HepG2 (cell line): Measurements from ENCODE around the gene AGAP3. TPM values are rescaled to one million over a fixed set of nuclear protein-coding genes. Genes with fewer than 3 reads are reported as not detected.

Experiments
- FOXA3 ChIP-seq: IDR thresholded peaks from 2 replicates; pipeline ENCODE4 v1.6.1; 2016; ENCODE audit warnings: missing genetic modification reagents, missing compliant biosample characterization
- MTF1 ChIP-seq: sonication (generic); formaldehyde crosslinking; IDR thresholded peaks from 2 replicates; pipeline ENCODE4 v1.5.0; 2020; ENCODE audit warnings: missing genetic modification reagents
- SALL1 ChIP-seq: sonication (generic); formaldehyde crosslinking; IDR thresholded peaks from 2 replicates; pipeline ENCODE4 v1.8.0; 2022; ENCODE audit warnings: mild to moderate bottlenecking, missing genetic modification reagents
- SAP130 ChIP-seq: IDR thresholded peaks from 2 replicates; pipeline ENCODE4 v1.6.1; 2016; ENCODE audit warnings: low read depth
- ZNF20 ChIP-seq: sonication (generic); formaldehyde crosslinking; IDR thresholded peaks from 2 replicates; pipeline ENCODE4 v1.4.0; 2020; ENCODE audit warnings: mild to moderate bottlenecking, moderate library complexity, missing genetic modification reagents
- polyA plus RNA-seq, 8 experiments: library from polyadenylated mRNA; depleted of rRNA in 3 of 8; stranded (reverse) in 7 of 8; unstranded in 1 of 8; fragments of >200 nt; fragmentation: Illumina TruSeq in 4 of 8; extraction: Trizol in 4 of 8; gene quantifications; 2 replicates each; pipeline versions ENCODE4 v1.2.1 to v1.2.3, GENCODE V29; 2011 to 2016; ENCODE audit warnings: low read depth in 4 of 8, missing spikeins in 1 of 8, mixed read lengths in 1 of 8; ENCODE audit not compliant: insufficient read depth in 1 of 8
- total RNA-seq, 5 experiments: library from RNA; depleted of rRNA; stranded (reverse); fragments of >200 nt; fragmentation: Illumina TruSeq; extraction: Trizol; gene quantifications; 2 replicates each; pipeline ENCODE4 v1.2.3, GENCODE V29; 2016; ENCODE audit warnings: low read depth in 1 of 5
- TF ChIP-seq, protein P1 (sequence below), 2 experiments: sonication (generic) in 1 of 2; formaldehyde crosslinking in 1 of 2; IDR thresholded peaks; 2 replicates each; pipeline versions ENCODE4 v1.4.0 to v1.6.1; 2018 to 2020; ENCODE audit warnings: missing genetic modification reagents in 2 of 2, borderline replicate concordance in 1 of 2, low read depth in 1 of 2, mild to moderate bottlenecking in 1 of 2, missing biosample characterization in 1 of 2
- TF ChIP-seq, protein P2 (sequence below): sonication (generic); formaldehyde crosslinking; IDR thresholded peaks from 2 replicates; pipeline ENCODE4 v1.4.0; 2020; ENCODE audit warnings: missing genetic modification reagents
- TF ChIP-seq, protein P3 (sequence below): sonication (generic); formaldehyde crosslinking; IDR thresholded peaks from 2 replicates; pipeline ENCODE4 v1.8.0; 2022; ENCODE audit warnings: missing genetic modification reagents, low read depth, mild to moderate bottlenecking, borderline replicate concordance
- TF ChIP-seq, protein P4 (sequence below): sonication (generic); formaldehyde crosslinking; IDR thresholded peaks from 2 replicates; pipeline ENCODE4 v1.5.1; 2020; ENCODE audit warnings: mild to moderate bottlenecking, missing genetic modification reagents, moderate library complexity
- TF ChIP-seq, protein P5 (sequence below): IDR thresholded peaks from 2 replicates; pipeline ENCODE4 v1.6.1; 2016; ENCODE audit warnings: control low read depth
- TF ChIP-seq, protein P6 (sequence below), 2 experiments: IDR thresholded peaks; 2 replicates each; pipeline ENCODE4 v1.6.1; 2011 to 2012; ENCODE audit warnings: low read length in 2 of 2, borderline replicate concordance in 1 of 2, low read depth in 1 of 2, mild to moderate bottlenecking in 1 of 2, moderate library complexity in 1 of 2
- TF ChIP-seq, protein P7 (sequence below): IDR thresholded peaks from 2 replicates; pipeline ENCODE4 v1.6.1; 2016; ENCODE audit warnings: low read depth, control low read depth
- TF ChIP-seq, protein P8 (sequence below): sonication (generic); formaldehyde crosslinking; IDR thresholded peaks from 2 replicates; pipeline ENCODE4 v1.4.0; 2020; ENCODE audit warnings: mild to moderate bottlenecking, missing genetic modification reagents

AGAP3 gene
- total and polyA plus RNA-seq, 2 of the 13 experiments (the other 11 are each of a cell fraction or from before 2014, with no cell fraction given), result 31.3 to 61.4 TPM

DNA sequence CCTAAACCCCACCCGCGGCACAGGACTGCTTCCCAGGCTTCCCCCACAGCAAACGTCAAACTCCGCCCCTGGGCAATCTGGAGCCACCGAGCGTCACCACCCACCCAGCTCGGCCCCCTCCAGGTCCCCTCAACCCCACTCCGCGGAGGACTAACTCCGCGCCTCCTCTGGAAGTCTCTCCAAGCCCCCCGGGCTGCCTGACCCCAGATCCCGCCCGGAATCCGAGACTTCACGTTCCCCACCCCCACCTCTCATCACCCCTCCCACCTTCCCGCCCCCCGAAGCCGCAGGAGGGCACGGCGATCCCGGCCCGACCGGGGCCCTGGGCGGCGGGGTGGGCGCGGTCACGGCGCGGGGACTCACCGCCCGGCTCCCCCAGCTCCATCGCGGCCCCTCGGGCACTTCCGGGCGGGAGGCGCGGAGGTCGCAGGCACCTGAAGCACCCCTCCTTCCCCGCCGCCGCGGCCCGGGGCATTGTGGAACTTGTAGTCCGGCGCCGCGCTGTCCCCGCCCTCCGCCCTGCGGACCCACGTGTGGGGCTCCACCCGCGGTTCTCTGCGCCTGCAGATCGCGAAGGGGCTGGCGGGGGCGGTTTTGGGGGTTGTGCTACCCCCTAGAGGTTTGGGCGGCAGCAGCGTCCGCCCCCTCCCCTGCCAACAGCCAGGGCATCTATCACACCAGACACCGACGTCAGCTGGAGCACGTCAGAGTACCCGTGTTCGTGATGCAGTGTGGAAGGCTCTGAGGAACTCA is 3.0 kb upstream of the AGAP3 start, which contains the start of gene TMUB1 (continued):
- TF ChIP-seq, protein P1, sequence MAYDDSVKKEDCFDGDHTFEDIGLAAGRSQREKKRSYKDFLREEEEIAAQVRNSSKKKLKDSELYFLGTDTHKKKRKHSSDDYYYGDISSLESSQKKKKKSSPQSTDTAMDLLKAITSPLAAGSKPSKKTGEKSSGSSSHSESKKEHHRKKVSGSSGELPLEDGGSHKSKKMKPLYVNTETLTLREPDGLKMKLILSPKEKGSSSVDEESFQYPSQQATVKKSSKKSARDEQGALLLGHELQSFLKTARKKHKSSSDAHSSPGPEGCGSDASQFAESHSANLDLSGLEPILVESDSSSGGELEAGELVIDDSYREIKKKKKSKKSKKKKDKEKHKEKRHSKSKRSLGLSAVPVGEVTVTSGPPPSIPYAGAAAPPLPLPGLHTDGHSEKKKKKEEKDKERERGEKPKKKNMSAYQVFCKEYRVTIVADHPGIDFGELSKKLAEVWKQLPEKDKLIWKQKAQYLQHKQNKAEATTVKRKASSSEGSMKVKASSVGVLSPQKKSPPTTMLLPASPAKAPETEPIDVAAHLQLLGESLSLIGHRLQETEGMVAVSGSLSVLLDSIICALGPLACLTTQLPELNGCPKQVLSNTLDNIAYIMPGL (CRISPR knock-in tag; IDR thresholded peaks at IDR 0.05; ENCODE audit: borderline replicate concordance in 1 of 2, low read depth in 1 of 2), result no peak; a peak in 1 of 4 replicates
- TF ChIP-seq, protein P2, sequence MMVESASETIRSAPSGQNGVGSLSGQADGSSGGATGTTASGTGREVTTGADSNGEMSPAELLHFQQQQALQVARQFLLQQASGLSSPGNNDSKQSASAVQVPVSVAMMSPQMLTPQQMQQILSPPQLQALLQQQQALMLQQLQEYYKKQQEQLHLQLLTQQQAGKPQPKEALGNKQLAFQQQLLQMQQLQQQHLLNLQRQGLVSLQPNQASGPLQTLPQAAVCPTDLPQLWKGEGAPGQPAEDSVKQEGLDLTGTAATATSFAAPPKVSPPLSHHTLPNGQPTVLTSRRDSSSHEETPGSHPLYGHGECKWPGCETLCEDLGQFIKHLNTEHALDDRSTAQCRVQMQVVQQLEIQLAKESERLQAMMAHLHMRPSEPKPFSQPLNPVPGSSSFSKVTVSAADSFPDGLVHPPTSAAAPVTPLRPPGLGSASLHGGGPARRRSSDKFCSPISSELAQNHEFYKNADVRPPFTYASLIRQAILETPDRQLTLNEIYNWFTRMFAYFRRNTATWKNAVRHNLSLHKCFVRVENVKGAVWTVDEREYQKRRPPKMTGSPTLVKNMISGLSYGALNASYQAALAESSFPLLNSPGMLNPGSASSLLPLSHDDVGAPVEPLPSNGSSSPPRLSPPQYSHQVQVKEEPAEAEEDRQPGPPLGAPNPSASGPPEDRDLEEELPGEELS (CRISPR knock-in tag), result no peak
- TF ChIP-seq SALL1, result peak; percentile 54; the same call in 1 of the 2 replicates
- TF ChIP-seq, protein P3, sequence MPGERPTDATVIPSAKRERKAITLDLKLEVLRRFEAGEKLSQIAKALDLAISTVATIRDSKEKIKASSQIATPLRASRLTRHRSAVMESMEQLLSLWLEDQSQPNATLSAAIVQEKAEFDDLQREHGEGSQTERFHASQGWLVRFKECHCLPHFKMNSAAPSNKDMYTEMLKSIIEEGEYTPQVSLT (CRISPR knock-in tag), result no peak
- TF ChIP-seq, protein P4, sequence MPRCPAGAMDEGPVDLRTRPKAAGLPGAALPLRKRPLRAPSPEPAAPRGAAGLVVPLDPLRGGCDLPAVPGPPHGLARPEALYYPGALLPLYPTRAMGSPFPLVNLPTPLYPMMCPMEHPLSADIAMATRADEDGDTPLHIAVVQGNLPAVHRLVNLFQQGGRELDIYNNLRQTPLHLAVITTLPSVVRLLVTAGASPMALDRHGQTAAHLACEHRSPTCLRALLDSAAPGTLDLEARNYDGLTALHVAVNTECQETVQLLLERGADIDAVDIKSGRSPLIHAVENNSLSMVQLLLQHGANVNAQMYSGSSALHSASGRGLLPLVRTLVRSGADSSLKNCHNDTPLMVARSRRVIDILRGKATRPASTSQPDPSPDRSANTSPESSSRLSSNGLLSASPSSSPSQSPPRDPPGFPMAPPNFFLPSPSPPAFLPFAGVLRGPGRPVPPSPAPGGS (CRISPR knock-in tag), result no peak; the same call in 1 of the 2 replicates
- no peak for TF ChIP-seq FOXA3 (CRISPR knock-in tag)
- TF ChIP-seq, protein P5, sequence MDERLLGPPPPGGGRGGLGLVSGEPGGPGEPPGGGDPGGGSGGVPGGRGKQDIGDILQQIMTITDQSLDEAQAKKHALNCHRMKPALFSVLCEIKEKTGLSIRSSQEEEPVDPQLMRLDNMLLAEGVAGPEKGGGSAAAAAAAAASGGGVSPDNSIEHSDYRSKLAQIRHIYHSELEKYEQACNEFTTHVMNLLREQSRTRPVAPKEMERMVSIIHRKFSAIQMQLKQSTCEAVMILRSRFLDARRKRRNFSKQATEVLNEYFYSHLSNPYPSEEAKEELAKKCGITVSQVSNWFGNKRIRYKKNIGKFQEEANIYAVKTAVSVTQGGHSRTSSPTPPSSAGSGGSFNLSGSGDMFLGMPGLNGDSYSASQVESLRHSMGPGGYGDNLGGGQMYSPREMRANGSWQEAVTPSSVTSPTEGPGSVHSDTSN (CRISPR knock-in tag), result no peak
- no peak for TF ChIP-seq MTF1
- TF ChIP-seq, protein P6, sequence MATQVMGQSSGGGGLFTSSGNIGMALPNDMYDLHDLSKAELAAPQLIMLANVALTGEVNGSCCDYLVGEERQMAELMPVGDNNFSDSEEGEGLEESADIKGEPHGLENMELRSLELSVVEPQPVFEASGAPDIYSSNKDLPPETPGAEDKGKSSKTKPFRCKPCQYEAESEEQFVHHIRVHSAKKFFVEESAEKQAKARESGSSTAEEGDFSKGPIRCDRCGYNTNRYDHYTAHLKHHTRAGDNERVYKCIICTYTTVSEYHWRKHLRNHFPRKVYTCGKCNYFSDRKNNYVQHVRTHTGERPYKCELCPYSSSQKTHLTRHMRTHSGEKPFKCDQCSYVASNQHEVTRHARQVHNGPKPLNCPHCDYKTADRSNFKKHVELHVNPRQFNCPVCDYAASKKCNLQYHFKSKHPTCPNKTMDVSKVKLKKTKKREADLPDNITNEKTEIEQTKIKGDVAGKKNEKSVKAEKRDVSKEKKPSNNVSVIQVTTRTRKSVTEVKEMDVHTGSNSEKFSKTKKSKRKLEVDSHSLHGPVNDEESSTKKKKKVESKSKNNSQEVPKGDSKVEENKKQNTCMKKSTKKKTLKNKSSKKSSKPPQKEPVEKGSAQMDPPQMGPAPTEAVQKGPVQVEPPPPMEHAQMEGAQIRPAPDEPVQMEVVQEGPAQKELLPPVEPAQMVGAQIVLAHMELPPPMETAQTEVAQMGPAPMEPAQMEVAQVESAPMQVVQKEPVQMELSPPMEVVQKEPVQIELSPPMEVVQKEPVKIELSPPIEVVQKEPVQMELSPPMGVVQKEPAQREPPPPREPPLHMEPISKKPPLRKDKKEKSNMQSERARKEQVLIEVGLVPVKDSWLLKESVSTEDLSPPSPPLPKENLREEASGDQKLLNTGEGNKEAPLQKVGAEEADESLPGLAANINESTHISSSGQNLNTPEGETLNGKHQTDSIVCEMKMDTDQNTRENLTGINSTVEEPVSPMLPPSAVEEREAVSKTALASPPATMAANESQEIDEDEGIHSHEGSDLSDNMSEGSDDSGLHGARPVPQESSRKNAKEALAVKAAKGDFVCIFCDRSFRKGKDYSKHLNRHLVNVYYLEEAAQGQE (IDR thresholded peaks at IDR 0.05; ENCODE audit: borderline replicate concordance in 1 of 2, low read depth in 1 of 2, low read length in 2 of 2), result no peak
- TF ChIP-seq, protein P7, sequence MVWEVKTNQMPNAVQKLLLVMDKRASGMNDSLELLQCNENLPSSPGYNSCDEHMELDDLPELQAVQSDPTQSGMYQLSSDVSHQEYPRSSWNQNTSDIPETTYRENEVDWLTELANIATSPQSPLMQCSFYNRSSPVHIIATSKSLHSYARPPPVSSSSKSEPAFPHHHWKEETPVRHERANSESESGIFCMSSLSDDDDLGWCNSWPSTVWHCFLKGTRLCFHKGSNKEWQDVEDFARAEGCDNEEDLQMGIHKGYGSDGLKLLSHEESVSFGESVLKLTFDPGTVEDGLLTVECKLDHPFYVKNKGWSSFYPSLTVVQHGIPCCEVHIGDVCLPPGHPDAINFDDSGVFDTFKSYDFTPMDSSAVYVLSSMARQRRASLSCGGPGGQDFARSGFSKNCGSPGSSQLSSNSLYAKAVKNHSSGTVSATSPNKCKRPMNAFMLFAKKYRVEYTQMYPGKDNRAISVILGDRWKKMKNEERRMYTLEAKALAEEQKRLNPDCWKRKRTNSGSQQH, result peak; percentile 79
- no peak for TF ChIP-seq ZNF20
- TF ChIP-seq, protein P8, sequence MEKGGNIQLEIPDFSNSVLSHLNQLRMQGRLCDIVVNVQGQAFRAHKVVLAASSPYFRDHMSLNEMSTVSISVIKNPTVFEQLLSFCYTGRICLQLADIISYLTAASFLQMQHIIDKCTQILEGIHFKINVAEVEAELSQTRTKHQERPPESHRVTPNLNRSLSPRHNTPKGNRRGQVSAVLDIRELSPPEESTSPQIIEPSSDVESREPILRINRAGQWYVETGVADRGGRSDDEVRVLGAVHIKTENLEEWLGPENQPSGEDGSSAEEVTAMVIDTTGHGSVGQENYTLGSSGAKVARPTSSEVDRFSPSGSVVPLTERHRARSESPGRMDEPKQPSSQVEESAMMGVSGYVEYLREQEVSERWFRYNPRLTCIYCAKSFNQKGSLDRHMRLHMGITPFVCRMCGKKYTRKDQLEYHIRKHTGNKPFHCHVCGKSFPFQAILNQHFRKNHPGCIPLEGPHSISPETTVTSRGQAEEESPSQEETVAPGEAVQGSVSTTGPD, result no peak
- no peak; the same call in 1 of the 2 replicates for TF ChIP-seq SAP130 (CRISPR knock-in tag)
